ENCODE data around the gene ORAI2. TPM values are rescaled to one million over a fixed set of nuclear protein-coding genes. Genes with fewer than 3 reads are reported as not detected.

ORAI2 gene
- total and polyA plus RNA-seq, 2 of the 4 experiments (the other 2 are of a cell fraction), result 52.0 to 58.3 TPM

DNA sequence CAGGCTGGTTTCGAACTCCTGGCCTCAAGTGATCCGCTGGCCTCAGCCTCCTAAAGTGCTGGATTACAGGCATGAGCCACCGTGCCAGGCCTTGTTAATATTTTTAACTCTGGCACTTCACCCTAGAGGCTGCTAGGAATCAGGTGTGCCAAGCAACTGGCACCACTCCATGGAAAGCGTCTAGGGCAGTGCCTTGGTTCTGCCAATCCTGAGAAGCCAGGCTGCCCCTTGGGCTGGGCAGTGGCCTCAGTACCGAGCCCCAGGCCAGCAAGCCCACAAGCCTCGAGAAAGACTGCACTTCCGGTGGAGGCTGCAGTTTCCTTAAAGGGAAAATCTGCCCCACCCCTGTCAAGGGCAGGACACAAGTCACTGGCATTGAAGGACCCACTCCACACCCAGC lies 19.9 kb downstream of the ORAI2 start:
- TF ChIP-seq NFE2L2 (IDR thresholded peaks at IDR 0.05; ENCODE audit: low read depth, low read length) (no peak), CTCF (conservative IDR thresholded peaks at IDR 0.05; ENCODE audit: low read depth, low read length) (no peak), POLR2A (IDR thresholded peaks at IDR 0.05; ENCODE audit: low read depth, low read length) (no peak), MXI1 (IDR thresholded peaks at IDR 0.05; ENCODE audit: borderline replicate concordance, low read depth, low read length) (no peak), BHLHE40 (IDR thresholded peaks at IDR 0.05; ENCODE audit: low read depth, low read length) (no peak), SMC3 (IDR thresholded peaks at IDR 0.05; ENCODE audit: low read depth, low read length) (no peak), MAZ (IDR thresholded peaks at IDR 0.05; ENCODE audit: borderline replicate concordance, low read depth, low read length) (no peak)
- Histone ChIP-seq H3K9me1 (ENCODE audit: insufficient read depth, low read length) (no peaks in the 10 kb centered on the region; the same call in 1 of the 2 replicates), H3K9ac (ENCODE audit: low read depth, low read length) (no peak overlapping the region), H3K36me3 (ENCODE audit: control insufficient read depth, insufficient read depth, low read length) (peaks cover 17% of the 10 kb centered on the region), H4K20me1 (ENCODE audit: insufficient read depth, low read length) (peaks cover 12% of the 10 kb centered on the region), H3K4me2 (ENCODE audit: low read depth, low read length) (no peak overlapping the region), H2BK5ac (ENCODE audit: low read depth, low read length, poor library complexity, severe bottlenecking) (no peak overlapping the region), H2AFZ (replicated peaks; ENCODE audit: low read length, poor library complexity) (no peak overlapping the region), H2BK15ac (ENCODE audit: low read depth, low read length) (no peak overlapping the region), H2AK5ac (ENCODE audit: low read depth, low read length) (no peak overlapping the region), H3K18ac (ENCODE audit: low read depth, low read length) (no peak overlapping the region), H3K56ac (ENCODE audit: extremely low read depth, insufficient read depth, low read length) (no peak overlapping the region), H3K27me3 (ENCODE audit: control insufficient read depth, insufficient read depth, low read length) (no peaks in the 10 kb centered on the region), H4K91ac (ENCODE audit: insufficient read depth, low read depth, low read length) (no peak overlapping the region), H2BK120ac (ENCODE audit: low read depth, low read length) (no peak overlapping the region), H4K8ac (ENCODE audit: low read depth in 2 of 2, low read length in 2 of 2) (no peak overlapping the region), H2BK20ac (ENCODE audit: low read depth, low read length) (no peak overlapping the region), H3K4ac (ENCODE audit: low read depth, low read length) (no peak overlapping the region), H3K79me1 (ENCODE audit: low read depth in 1 of 2, low read length in 2 of 2) (peaks cover 0 to 18% of the 10 kb centered on the region in 2 experiments; a peak in 1 of 4 replicates), H3K14ac (replicated peaks; ENCODE audit: low read depth, low read length) (no peak overlapping the region), H4K5ac (ENCODE audit: low read depth, low read length) (no peak overlapping the region), H3K27ac (ENCODE audit: insufficient read depth, low read length) (no peak overlapping the region), H3K23ac (ENCODE audit: low read depth, low read length) (no peak overlapping the region), H3K9me3 (ENCODE audit: control insufficient read depth, insufficient read depth, low read length) (no peaks in the 10 kb centered on the region), H2AK9ac (replicated peaks; ENCODE audit: low read depth, low read length, poor library complexity) (peak overlapping the region; percentile 37), H3K4me3 (ENCODE audit: insufficient read depth, low read depth, low read length) (no peak overlapping the region), H3K4me1 (ENCODE audit: control insufficient read depth, insufficient read depth, low read length) (peaks cover 8% of the 10 kb centered on the region)
- intact Hi-C loops (cut with micrococcal nuclease), result no loop called here
- ATAC-seq (ENCODE audit: low read depth) (no peak), DNase-seq (no peak)
- 96% methylated on average over 4 of the region's 7 CpGs; no CpG with 5 or more reads in 1 of the 2 experiments for WGBS, 2 experiments (ENCODE audit: extremely low coverage in 2 of 2, insufficient read length in 1 of 2)
- ChIA-PET CTCF (no interaction called here), POLR2A (ENCODE audit: unreplicated experiment) (no interaction called here)
- no TSS peak for BruUV-seq (replicated peaks)
- in situ Hi-C loops (cut with MboI; ENCODE audit: low sequenced_read_pairs), result no loop called here
- dilution Hi-C loops (cut with HindIII; ENCODE audit: low sequenced_read_pairs, unreplicated experiment), result no loop called here

All from IMR-90 (cell line).